WI38 (cell line): Measurements from ENCODE around the gene ETV3.

Experiments
- H3K4me3 ChIP-seq: 2 replicates; pipeline ENCODE4 v1.5.1; 2011; ENCODE audit warnings: low read depth, mild to moderate bottlenecking, control low read depth, low read length
- CTCF ChIP-seq: IDR thresholded peaks from 2 replicates; pipeline ENCODE4 v1.5.1; 2012; ENCODE audit warnings: low read depth, mild to moderate bottlenecking, control low read depth, low read length

The ETV3 gene

GRCh38 chr1:157091186-157091585 lies 47.0 kb downstream of the ETV3 start:
- no peak overlapping the region for H3K4me3 ChIP-seq
- no peak for TF ChIP-seq CTCF

GRCh38 chr1:157090771-157091170 lies 47.4 kb downstream of the ETV3 start:
- no peak for TF ChIP-seq CTCF
- H3K4me3 ChIP-seq = no peak overlapping the region

GRCh38 chr1:157090196-157090647 lies 48.0 kb downstream of the ETV3 start:
- no peak overlapping the region for H3K4me3 ChIP-seq
- peak; percentile 89 for TF ChIP-seq CTCF

GRCh38 chr1:157089789-157090188 lies 48.4 kb downstream of the ETV3 start:
- no peak overlapping the region for H3K4me3 ChIP-seq
- no peak for TF ChIP-seq CTCF

GRCh38 chr1:157088607-157089006 lies 49.6 kb downstream of the ETV3 start:
- H3K4me3 ChIP-seq = no peak overlapping the region
- TF ChIP-seq CTCF = no peak

GRCh38 chr1:157087030-157087429 lies 51.2 kb downstream of the ETV3 start:
- TF ChIP-seq CTCF = no peak
- H3K4me3 ChIP-seq = no peak overlapping the region

- TF ChIP-seq CTCF = no peak
- no peak overlapping the region for H3K4me3 ChIP-seq
Measured at GRCh38 chr1:157086299-157086698, 51.9 kb downstream of the ETV3 start.
